HG02759 (cell line): Measurements from ENCODE around the gene ZNF532.
"Not testable (repeated sequence)": the region's sequence is repeated elsewhere in the genome, so short reads cannot be mapped to it uniquely, and the experiment has no call there.

ENCODE experiments used
- ATAC-seq: cut with Tn5 transposase; IDR thresholded peaks from one replicate; pipeline ENCODE4 v1.9.1; 2021; ENCODE audit warnings: mild to moderate bottlenecking, moderate library complexity; ENCODE audit not compliant: unreplicated experiment

Gene ZNF532

DNA sequence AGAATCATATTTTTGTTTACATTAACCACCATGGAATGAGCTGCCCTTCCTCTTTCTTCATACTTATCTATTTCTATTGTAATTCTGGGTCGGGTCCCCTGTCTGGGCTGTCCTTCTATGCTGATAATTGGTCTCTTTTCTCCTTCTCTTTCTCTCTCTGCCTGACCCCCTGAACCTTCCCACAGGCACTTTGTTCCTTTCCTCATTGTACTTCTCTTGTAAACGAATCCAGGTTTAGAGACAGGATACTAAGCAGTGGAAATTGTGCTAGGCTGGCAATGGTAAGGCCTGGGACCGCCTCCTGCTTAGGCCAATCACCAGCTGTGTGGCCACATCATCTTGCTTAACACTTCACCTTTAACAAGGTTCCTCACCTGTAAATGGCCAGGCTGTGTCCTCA lies 137.0 kb downstream of the ZNF532 start:
- no peak for ATAC-seq

GRCh38 chr18:59002974-59003594 lies 138.4 kb downstream of the ZNF532 start:
- ATAC-seq, result no peak

- no peak for ATAC-seq
These were observed 140.6 kb downstream of the ZNF532 start for GRCh38 chr18:59005262-59005661.

DNA sequence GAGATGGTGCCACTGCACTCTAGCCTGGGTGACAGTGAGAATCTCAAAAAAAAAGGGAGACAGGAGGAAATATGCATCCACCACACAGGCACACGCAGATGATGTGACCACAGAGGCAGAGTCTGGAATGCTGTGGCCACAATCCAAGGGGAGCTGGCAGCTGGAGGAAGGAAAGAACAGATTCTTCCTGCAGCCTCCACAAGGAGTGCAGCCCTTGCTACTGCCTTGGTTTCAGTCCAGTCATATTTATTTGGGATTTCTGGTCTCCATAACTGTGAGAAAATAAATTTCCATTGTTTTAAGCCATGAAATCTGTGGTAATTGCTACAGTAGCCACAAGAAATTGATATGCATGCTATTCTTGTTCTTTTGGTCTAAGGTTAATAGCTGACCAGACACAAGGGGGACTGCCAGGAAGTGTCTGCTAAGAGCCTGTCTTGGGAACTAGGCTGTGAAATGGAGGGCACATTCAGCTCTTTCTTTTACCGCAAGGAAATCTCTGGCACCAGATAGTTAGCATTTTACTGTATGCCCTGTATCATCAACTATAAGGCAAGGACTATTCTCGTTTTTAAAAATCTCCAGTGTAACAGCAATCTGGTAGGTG lies 141.9 kb downstream of the ZNF532 start:
- no peak for ATAC-seq

GRCh38 chr18:59008302-59008974 lies 143.8 kb downstream of the ZNF532 start:
- no peak for ATAC-seq

- ATAC-seq, result no peak
These were observed 145.2 kb downstream of the ZNF532 start for GRCh38 chr18:59009846-59010245.

DNA sequence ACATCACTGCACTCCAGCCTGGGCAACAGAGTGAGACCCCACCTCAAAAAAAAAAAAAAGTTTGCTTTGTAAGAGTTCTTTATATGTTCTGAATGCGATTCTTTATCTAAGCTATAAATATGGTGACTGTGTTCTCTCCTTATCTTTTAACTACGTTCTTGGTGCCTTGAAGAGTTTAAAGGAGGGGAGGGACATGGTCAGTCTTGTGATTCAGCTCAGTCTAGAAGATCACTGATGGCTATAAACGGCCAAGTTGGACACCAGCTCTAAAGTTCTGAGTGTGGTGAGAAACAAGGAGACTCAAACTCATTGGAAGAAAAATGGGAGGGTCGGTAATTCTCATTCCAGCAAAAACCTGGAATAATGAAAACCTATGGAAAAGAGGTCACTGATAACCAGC lies 146.6 kb downstream of the ZNF532 start:
- ATAC-seq, result no peak

DNA sequence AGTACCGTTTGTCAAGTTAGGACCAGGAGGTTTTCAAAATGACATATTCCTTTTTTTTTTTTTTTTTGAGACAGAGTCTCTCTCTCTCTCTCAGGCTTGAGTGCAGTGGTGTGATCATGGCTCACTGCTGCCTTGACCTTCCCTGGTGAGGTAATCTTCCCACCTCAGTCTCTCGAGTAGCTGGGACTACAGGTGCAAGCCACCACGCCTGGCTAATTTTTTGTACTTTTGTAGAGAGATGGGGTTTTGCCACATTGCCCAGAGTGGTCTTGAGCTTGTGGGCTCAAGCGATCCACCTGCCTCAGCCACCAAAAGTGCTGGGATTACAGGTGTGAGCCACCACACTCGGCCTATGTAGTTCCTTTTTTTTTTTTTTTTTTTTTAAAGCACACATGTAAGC lies 147.1 kb downstream of the ZNF532 start:
- no peak for ATAC-seq

DNA sequence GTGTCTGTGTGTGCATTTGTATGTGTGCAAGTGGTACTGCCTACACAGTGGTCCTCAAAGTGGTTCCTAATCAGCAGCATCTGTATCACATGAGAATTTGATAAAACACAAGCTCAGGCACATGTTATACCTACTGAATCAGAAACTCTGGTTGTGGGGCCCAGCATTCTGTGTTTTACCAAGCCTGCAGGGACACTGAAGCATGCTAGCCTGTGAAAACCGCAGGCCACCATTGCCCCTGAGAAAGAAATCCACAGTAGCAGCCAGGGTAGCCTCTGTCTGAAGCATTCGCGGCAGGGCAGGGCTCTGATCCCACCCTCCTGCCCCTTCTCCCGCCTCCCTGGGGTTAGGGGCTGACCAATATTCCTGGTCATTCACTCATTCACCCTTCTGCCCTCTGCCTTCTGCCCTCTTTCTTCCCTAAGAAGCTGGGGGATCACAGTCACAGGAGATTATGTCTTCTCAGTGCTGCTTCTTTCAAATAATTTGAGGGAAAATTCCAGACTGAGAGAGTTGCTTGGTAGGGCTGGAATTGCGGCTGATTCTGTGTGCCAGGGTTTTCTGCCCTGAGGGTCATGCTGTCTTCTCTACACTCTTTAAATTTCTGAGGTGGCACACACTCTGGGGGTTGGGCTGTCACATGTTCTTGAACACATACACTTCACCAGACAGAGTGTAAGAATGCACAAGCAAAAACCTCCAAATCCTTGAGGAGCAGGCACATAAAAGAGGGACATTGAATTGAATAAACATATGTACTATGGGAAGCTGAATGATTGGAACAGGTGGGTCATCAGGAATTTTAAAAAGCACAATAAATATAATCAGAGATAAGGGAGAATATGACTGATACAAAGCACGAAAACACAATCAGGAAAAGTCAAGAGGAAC lies 148.4 kb downstream of the ZNF532 start:
- ATAC-seq, result no peak

DNA sequence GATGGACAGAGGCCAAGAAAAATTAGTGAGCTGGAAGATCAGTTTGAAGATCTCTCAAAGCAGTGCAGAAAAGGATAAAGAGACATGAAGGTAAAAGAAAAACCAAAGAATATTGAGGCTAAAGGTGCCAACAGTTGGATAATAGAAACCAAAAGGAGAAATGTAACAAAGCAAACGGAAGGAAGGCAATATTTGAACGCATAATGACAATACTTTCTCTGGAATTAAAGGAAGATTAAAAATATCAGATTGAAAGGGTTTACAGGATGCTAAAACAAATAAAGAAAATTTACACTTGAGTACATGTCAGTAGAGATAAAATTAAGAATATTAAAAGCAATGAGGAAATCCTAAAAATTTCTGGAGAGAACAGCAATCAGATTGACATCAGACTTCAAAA lies 149.1 kb downstream of the ZNF532 start:
- ATAC-seq, result no peak

DNA sequence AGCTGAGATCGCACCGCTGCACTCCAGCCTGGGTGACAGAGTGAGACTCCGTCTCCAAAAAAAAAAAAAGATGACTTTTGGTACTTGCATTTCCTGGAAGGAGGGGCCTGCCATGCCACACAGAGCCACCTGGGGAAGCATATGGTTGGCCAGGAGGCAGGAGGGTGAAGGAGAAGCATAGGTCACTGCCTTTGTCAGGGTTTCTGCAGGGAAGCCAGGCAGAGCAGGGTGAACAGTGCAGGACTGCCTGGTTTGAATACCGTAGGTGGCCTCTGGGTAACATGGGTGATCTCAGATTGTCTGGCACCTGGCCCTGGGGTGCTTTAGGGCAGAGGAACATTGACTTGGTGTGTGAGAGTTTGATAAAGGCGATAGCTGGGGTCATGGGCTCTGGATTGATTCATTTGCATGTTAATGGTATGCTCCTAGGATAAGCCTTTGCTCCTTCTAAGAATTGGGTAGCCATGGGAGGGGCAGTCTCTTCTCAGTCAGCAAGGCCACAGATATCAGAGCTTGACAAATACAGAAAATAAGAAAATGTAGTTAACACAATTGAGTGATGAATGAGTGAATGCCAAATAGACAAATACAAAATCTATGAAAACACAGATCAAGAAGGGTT lies 151.0 kb downstream of the ZNF532 start:
- ATAC-seq, result no peak

GRCh38 chr18:59021500-59021899 lies 156.8 kb downstream of the ZNF532 start:
- no peak for ATAC-seq

- no peak for ATAC-seq
These were observed 157.7 kb downstream of the ZNF532 start for GRCh38 chr18:59022167-59022945.

DNA sequence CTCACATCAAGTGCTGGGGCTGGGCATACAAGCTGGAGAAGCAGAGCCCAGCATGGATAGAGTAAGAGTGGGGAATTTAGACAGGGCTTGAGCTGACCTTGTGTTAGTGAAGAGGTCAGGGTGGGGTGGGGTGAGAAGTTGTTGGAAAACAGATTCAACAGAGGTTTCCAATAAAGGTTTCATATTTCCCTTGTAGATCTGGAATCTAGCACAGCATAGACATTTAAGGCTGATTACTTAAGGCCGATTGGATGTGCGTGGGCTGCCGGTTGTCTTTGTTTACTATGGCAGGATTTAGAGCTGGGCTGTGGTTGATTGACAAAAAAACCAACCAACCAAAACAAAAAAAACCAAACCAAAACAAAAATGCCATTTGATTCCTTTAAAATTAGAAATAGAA lies 160.2 kb downstream of the ZNF532 start:
- ATAC-seq, result no peak

DNA sequence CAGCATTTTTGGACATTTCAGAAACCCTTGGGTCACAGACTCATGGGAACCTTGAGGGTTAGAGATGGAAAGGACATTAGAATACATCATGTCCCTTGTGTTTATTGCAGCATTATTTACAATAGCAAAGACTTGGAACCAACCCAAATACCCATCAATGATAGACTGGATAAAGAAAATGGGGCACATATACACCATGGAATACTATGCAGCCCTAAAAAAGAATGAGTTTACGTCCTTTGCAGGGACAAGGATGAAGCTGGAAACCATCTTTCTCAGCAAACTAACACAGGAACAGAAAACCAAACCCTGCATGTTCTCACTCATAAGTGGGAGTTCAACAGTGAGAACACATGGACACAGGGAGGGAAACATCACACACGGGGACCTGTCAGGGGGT lies 160.9 kb downstream of the ZNF532 start:
- not testable (repeated sequence) for ATAC-seq

GRCh38 chr18:59026364-59026763 lies 161.7 kb downstream of the ZNF532 start:
- ATAC-seq, result no peak

DNA sequence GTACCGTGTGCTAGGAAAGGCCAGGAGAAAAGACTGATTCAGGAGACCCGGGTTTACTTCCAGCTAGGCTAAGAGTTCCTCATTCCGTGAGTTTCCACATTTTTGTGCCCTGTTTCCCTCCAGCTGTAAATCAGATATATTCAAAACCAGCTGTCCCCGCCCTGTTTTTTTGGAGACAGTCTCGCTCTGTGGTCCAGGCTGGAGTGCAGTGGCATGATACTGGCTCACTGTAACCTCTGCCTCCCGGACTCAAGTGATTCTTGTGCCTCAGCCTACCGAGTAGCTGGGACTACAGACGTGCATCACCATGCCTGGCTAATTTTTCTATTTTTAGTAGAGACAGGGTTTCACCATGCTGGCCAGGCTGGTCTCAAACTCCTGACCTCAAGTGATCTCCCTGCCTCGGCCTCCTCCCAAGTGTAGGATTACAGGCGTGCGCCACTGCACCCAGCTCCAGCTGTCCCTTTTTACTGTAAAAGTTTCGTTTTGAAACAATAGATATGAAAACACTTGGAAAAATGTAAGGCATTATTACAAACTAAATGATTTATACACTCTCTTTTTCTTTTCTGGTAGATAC lies 162.2 kb downstream of the ZNF532 start:
- no peak for ATAC-seq

- ATAC-seq, result no peak
These were observed 165.2 kb downstream of the ZNF532 start for GRCh38 chr18:59029663-59030429.

- no peak for ATAC-seq
These were observed 167.6 kb downstream of the ZNF532 start for GRCh38 chr18:59032308-59032707.
